ENCODE data around the gene NEDD4L. TPM values are rescaled to one million over a fixed set of nuclear protein-coding genes. Genes with fewer than 3 reads are reported as not detected.

The NEDD4L gene
- total and polyA plus RNA-seq, 10 of the 15 experiments (the other 5 are each of a cell fraction or from before 2014, with no cell fraction given) = 7.4 to 24.0 (median 17.7) TPM

GRCh38 chr18:58116818-58117217 is 72.8 kb downstream of the NEDD4L start:
- ChIA-PET POLR2A (interaction anchor here (0.7 to 1.6 kb wide), 2 partner anchors 8 to 17 kb away, joined by 3 to 5 read pairs; no protein-coding TSS in a partner anchor), CTCF (interaction anchor here (0.7 to 7.4 kb wide), 7 partner anchors 17 to 74 kb away, joined by 3 to 113 read pairs (median 3); partner anchors contain the start of gene NEDD4L), RAD21 (ENCODE audit: unreplicated experiment) (interaction anchor here (1.6 to 4.6 kb wide), 4 partner anchors 65 to 158 kb away, joined by 5 to 24 read pairs (median 15); partner anchors contain the start of gene NEDD4L), SMC1A (ENCODE audit: uncharacterized antibody, unreplicated experiment) (interaction anchor here (0.6 to 5.1 kb wide), 11 partner anchors 16 to 78 kb away, joined by 3 to 30 read pairs (median 4); no protein-coding TSS in a partner anchor)
- Histone ChIP-seq H3K27ac (ENCODE audit: control insufficient read depth, insufficient read depth) (no peak overlapping the region), H3K9ac (ENCODE audit: control insufficient read depth, insufficient read depth, low read length) (no peak overlapping the region), H3K4me1 (ENCODE audit: control insufficient read depth, insufficient read depth, low read length) (peaks cover 12% of the 10 kb centered on the region), H3K4me2 (ENCODE audit: control insufficient read depth, insufficient read depth) (no peak overlapping the region), H4K20me1 (ENCODE audit: control insufficient read depth, insufficient read depth) (no peaks in the 10 kb centered on the region), H3K4me3 (no peak overlapping the region), H3K36me3 (ENCODE audit: control insufficient read depth in 2 of 2, insufficient read depth in 2 of 2, low read length in 1 of 2) (no peaks in the 10 kb centered on the region), H3K27me3 (replicated peaks in 1 of 2; ENCODE audit: control insufficient read depth in 2 of 2, insufficient read depth in 2 of 2, low read length in 1 of 2) (no peaks in the 10 kb centered on the region), H3K79me2 (ENCODE audit: control insufficient read depth, insufficient read depth, low read length) (no peaks in the 10 kb centered on the region), H2AFZ (ENCODE audit: control insufficient read depth, low read depth, low read length) (no peak overlapping the region), H3K9me3 (replicated peaks; ENCODE audit: control insufficient read depth, insufficient read depth, low read length) (no peaks in the 10 kb centered on the region; the same call in 2 of the 3 replicates)
- no peak for TF ChIP-seq MAX (IDR thresholded peaks at IDR 0.05; ENCODE audit: low read depth, low read length)
- FAIRE-seq = no peak
- BruUV-seq (replicated peaks) = no TSS peak
- in situ Hi-C loops (cut with MboI) = no loop called here
- WGBS (ENCODE audit: insufficient coverage, insufficient replicate concordance, low lambda C conversion rate, missing lambda C conversion rate) = 52% methylated on average over 4 of the region's 4 CpGs
- ATAC-seq = no peak
- intact Hi-C loops (cut with micrococcal nuclease; ENCODE audit: unreplicated experiment) = loop anchor here (10.0 kb wide), 1 partner anchor 482 kb away; no protein-coding TSS in a partner anchor
- DNase-seq (ENCODE audit: low read depth, low spot score) = no peak

- peaks cover 9% of the 10 kb centered on the region for H3K4me1 ChIP-seq (ENCODE audit: control insufficient read depth, insufficient read depth, low read length)
- ChIA-PET SMC1A (ENCODE audit: uncharacterized antibody, unreplicated experiment) (interaction anchor here (0.8 to 5.1 kb wide), 18 partner anchors 10 to 236 kb away, joined by 3 to 30 read pairs (median 4); no protein-coding TSS in a partner anchor), RAD21 (ENCODE audit: unreplicated experiment) (interaction anchor here (0.6 to 4.6 kb wide), 11 partner anchors 13 to 236 kb away, joined by 3 to 24 read pairs (median 4); partner anchors contain the start of gene NEDD4L), CTCF (interaction anchor here (0.9 to 7.4 kb wide), 12 partner anchors 10 to 487 kb away, joined by 3 to 113 read pairs (median 4); partner anchors contain the start of gene NEDD4L), POLR2A (interaction anchor here (1.1 to 1.6 kb wide), 3 partner anchors 9 to 74 kb away, joined by 3 to 5 read pairs (median 5); partner anchors contain the start of gene NEDD4L)
- FAIRE-seq = no peak
- H3K4me2 ChIP-seq (ENCODE audit: control insufficient read depth, insufficient read depth) = no peak overlapping the region
- no peak overlapping the region for H3K4me3 ChIP-seq
- DNase-seq (ENCODE audit: low read depth, low spot score) = no peak
- TF ChIP-seq HDGF (IDR thresholded peaks at IDR 0.05) (no peak), IRF5 (IDR thresholded peaks at IDR 0.05; ENCODE audit: borderline replicate concordance) (no peak), TARDBP (IDR thresholded peaks at IDR 0.05; ENCODE audit: borderline replicate concordance) (no peak), PML (IDR thresholded peaks at IDR 0.05; ENCODE audit: low read length) (no peak), USF2 (IDR thresholded peaks at IDR 0.05; ENCODE audit: borderline replicate concordance, low read depth, low read length) (no peak), ZNF622 (IDR thresholded peaks at IDR 0.05) (no peak)
- in situ Hi-C loops (cut with MboI) = no loop called here
- intact Hi-C loops (cut with micrococcal nuclease; ENCODE audit: unreplicated experiment) = loop anchor here (10.0 kb wide), 1 partner anchor 483 kb away; no protein-coding TSS in a partner anchor
- H3K79me2 ChIP-seq (ENCODE audit: control insufficient read depth, insufficient read depth, low read length) = no peaks in the 10 kb centered on the region
- no peaks in the 10 kb centered on the region for H3K36me3 ChIP-seq (ENCODE audit: control insufficient read depth in 2 of 2, insufficient read depth in 2 of 2, low read length in 1 of 2)
- H4K20me1 ChIP-seq (ENCODE audit: control insufficient read depth, insufficient read depth) = no peaks in the 10 kb centered on the region
- no peak overlapping the region for H3K9ac ChIP-seq (ENCODE audit: control insufficient read depth, insufficient read depth, low read length)
- no peaks in the 10 kb centered on the region; the same call in 2 of the 3 replicates for H3K9me3 ChIP-seq (replicated peaks; ENCODE audit: control insufficient read depth, insufficient read depth, low read length)
- H3K27ac ChIP-seq (ENCODE audit: control insufficient read depth, insufficient read depth) = no peak overlapping the region
- WGBS (ENCODE audit: insufficient coverage, insufficient replicate concordance, low lambda C conversion rate, missing lambda C conversion rate) = 70% methylated on average over 8 of the region's 8 CpGs
- BruUV-seq (replicated peaks) = no TSS peak
- no peak for ATAC-seq
- no peaks in the 10 kb centered on the region for H3K27me3 ChIP-seq (replicated peaks in 1 of 2; ENCODE audit: control insufficient read depth in 2 of 2, insufficient read depth in 2 of 2, low read length in 1 of 2)
- H2AFZ ChIP-seq (ENCODE audit: control insufficient read depth, low read depth, low read length) = no peak overlapping the region
Observed at GRCh38 chr18:58117786-58118403, 73.9 kb downstream of the NEDD4L start.
